ENCODE measurements around the gene RHEBL1.

DNA sequence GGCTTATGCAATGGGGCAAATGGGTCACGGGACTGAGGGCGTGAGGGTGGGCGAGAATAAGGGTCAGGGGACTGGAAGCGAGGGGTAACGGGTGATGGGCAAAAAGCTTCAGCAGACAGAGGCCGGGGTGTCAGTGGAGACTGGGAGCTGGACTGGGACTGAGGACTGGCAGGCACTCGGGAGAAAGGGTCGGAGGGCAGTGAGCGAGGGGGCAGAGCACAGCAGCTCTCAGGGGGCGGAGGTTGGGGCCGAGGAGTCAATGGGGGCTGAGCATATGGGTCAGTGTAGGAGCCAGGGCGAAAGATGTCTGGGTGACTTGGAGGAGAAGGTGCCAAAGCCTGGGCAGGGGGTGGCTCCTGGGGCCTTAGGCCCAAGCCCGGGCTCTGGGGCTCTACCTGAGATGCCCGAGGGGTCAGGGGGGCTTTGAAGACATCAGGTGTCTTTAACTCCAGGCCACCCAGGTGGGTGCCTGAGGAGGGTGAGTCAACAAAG, 29.4 kb downstream of the RHEBL1 start:
- no peak for TF ChIP-seq CTCF (IDR thresholded peaks at IDR 0.05)
- TF ChIP-seq POLR2A (IDR thresholded peaks at IDR 0.05), result no peak

Data from testis (tissue), 2 donors.